CD1c-positive myeloid dendritic cell (primary cell): ENCODE measurements around the gene UPK3BL2.
"Not testable (repeated sequence)": the region's sequence is repeated elsewhere in the genome, so short reads cannot be mapped to it uniquely, and the experiment has no call there.

ENCODE experiments used
- DNase-seq: peaks from one replicate; pipeline ENCODE4 v3.0.0-alpha.2; 2016; ENCODE audit errors: extremely low spot score

UPK3BL2 gene

GRCh38 chr7:102494473-102495149 lies 48.9 kb downstream of the UPK3BL2 start:
- not testable (repeated sequence) for DNase-seq

- DNase-seq, result not testable (repeated sequence)
Observed at GRCh38 chr7:102494026-102494425, 49.5 kb downstream of the UPK3BL2 start.

- not testable (repeated sequence) for DNase-seq
Observed at GRCh38 chr7:102493220-102493935, 50.1 kb downstream of the UPK3BL2 start.

- not testable (repeated sequence) for DNase-seq
Observed at GRCh38 chr7:102490529-102491075, 52.9 kb downstream of the UPK3BL2 start.
